ENCODE measurements around the gene ZNG1A.
"Not testable (repeated sequence)": the region's sequence is repeated elsewhere in the genome, so short reads cannot be mapped to it uniquely, and the experiment has no call there.

The ZNG1A gene

DNA sequence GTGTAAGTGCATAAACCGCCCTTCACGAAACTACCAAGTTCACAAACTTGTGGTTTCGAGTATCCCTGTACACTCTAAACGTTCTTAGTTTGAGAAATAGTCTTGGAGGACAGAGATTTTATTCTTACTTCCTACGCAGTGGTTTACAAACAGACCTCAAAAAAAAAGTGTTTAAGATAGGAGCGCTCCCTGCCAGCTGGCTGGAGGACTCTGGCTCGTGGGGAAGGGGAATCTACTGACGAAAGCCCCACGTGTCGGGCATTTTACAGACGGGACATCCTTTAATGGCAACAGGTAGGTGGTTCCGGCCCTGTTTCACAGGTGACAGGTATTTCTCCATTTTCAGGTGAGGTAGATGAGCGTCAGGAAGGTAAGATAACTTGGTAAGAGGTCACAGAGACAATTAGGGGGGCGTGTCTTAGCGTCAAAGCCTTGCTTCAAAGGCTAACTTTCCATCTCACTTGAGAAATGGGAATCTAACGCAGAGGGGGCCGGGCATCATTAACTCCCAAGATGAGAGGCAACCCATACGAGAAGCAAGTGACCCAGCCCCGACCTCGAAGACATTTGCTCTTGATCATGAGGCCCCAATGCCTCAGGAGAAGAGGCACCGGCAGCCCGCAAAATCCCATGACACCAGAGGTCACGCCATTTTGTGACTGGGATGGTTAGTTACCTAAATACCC lies 573 bp downstream of the ZNG1A start:
- DNase-seq (ENCODE audit: low spot score), result not testable (repeated sequence)

DNA sequence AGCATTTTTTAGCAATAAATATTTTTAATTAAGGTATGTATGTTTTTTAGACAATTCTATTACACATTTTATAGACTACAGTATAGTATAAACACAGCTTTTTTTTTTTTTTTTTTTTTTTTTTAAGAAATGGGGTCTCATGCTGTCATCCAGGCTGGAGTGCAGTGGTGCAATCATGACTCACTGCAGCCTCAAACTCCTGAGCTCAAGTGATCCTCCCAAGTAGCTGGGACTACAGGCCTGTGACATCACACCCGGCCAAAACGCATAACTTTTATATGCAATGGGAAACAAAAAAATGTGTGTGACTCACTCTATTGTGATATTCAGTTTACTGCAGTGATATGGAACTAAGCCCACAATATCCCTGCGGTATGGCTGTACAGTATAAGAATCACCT lies 9.1 kb downstream of the ZNG1A start:
- DNase-seq (ENCODE audit: low spot score), result not testable (repeated sequence)

GRCh38 chr9:159871-160270 lies 19.0 kb downstream of the ZNG1A start:
- DNase-seq (ENCODE audit: low spot score), result not testable (repeated sequence)

DNA sequence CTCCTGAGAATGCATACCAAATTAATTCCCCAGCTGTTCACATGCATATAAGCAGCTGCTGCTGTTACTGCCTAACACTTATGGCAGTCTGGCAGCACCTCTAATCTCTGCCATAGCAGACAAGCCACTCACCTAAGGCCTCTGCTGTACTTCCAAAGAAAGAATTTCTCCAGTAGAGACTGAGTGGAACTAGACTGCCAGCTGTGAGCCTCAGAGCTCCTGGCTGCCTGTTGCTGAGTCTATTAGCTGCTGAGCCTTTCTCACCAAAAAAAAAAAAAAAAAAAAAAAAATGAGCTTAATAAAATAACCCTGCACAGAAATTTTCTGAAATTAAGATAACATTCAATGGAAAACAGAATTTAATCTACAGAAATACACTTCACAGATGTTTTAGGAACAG lies 27.7 kb downstream of the ZNG1A start:
- not testable (repeated sequence) for DNase-seq (ENCODE audit: low spot score)

- DNase-seq (ENCODE audit: low spot score), result not testable (repeated sequence)
Measured at GRCh38 chr9:139880-140279, 39.0 kb downstream of the ZNG1A start.

DNA sequence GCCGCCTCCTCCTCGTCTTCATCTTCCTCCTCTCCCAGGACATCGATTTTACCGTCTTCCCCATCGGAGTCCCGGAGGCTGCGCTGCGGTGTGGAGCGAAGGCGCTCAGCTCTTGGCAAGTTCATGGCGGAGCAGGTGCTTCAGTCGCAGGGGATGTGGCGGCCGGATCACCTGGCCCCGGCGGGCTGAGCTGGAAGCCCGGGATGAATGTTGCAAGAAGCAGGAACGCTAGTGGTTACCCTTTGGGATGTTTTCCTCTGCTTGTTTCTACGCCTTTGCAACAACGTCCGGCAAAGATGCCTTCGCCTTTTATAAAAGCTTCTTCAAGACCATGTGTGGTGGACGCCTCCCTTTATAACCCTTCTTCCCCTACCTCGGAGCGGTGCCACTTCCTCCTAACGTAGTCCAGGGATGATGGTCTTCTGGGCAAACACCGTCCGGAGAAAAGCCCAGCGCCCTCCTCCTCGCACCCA lies 60.8 kb downstream of the ZNG1A start, which contains the start of gene FOXD4:
Gene FOXD4 (minus strand): TSS at position 423 of the 473 bp plus-strand sequence. CDS start 298 bp downstream, at position 125.
- not testable (repeated sequence) for DNase-seq (ENCODE audit: low spot score)

GRCh38 chr9:117144-117994 lies 61.5 kb downstream of the ZNG1A start:
- not testable (repeated sequence) for DNase-seq (ENCODE audit: low spot score)

DNA sequence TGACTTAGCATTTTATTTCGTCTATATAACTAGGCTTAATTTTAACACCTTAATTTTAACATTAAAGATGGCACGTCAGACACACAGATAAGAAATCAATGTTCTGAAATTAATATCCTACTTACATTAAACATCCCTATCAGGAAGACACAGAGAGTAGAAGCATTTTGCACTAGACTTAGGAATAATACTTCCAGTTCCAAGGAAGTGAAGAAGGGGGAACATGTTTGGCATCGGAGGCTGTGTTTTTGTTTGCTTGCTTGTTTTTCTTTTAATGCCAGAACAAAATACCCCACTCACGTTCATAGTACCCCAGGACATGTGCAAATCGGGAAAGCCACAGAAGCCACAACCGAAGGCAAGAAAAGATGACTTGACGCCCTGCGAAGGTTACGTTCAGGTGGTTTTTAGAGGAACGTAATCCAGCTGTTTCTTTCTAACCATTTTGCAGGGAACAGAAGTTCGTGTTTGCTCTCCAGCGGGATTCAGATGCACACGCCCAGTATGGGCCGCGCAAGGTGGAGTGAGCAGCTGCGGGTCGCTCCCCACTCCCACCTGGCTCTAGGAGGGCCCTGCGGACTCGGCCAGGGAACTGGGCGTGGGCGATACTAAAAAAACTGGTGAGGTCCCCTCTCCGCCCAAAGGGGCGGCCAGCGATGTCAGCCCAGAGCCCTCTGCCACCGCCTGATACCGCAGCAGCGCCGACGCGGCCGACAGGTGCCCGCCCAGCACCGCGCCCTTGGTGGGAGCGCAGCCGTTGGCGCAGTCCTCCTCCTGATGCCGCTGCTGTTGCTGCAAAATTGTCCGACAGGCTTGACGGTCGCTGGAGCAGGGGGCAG lies 62.4 kb downstream of the ZNG1A start:
- not testable (repeated sequence) for DNase-seq (ENCODE audit: low spot score)

DNA sequence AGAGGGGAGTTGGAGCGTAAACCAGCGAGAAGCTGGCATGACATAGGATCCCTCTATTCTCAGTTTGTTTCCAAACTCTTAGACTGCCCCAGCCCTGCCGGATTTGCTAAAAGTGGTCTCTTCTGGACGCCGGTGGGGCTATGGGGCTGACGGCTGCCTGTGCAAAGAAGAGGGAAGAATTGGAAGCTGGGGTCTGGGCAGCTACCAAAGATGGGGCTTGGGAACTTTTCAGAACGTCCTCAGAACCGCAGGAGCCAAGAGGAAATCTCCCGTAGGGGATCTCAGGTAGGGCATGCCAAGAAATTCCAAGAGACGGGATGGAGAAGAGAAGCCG lies 63.8 kb downstream of the ZNG1A start:
- DNase-seq (ENCODE audit: low spot score), result not testable (repeated sequence)

- not testable (repeated sequence) for DNase-seq (ENCODE audit: low spot score)
Measured at GRCh38 chr9:114267-115117, 64.4 kb downstream of the ZNG1A start.

DNA sequence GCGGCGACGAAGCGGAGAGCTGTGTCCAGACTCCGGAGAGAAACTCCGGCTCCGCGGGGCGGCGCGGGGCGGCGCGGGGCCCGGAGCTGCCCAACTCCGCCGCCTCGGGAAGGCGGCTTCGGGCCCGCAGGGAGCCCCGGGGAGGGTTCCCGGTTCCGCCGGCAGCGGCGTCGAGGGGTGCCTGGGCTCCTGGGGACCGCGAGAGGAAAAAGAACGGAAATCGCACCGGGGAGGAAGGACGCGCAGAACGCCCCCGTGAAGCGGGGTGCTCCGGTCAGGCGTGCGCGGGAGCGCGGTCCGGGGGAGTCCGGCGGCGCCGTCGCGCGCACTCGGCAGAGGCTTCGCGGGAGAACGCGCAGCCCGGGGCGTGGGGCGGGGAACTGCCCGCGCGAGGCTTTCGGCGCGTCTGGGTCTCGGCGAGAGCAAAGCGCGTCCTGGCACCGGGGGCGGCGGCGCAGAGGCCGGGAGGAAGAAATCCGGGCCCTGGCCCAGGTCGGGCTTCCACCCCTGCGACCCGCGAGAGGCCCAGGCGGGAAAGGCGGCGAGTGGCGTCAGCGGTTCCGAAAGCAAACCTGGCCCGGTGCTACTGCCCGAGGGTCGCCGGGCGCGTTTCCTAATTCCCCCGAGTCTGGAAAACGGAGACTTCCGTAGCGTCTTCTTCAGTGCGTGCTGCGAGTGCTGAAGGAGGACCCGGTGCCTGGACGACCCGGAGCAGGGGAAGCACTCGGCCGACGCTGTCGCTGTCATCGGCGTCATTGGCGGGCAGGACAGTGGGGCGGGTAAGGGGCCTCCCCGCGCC lies 65.2 kb downstream of the ZNG1A start:
- not testable (repeated sequence) for DNase-seq (ENCODE audit: low spot score)

DNA sequence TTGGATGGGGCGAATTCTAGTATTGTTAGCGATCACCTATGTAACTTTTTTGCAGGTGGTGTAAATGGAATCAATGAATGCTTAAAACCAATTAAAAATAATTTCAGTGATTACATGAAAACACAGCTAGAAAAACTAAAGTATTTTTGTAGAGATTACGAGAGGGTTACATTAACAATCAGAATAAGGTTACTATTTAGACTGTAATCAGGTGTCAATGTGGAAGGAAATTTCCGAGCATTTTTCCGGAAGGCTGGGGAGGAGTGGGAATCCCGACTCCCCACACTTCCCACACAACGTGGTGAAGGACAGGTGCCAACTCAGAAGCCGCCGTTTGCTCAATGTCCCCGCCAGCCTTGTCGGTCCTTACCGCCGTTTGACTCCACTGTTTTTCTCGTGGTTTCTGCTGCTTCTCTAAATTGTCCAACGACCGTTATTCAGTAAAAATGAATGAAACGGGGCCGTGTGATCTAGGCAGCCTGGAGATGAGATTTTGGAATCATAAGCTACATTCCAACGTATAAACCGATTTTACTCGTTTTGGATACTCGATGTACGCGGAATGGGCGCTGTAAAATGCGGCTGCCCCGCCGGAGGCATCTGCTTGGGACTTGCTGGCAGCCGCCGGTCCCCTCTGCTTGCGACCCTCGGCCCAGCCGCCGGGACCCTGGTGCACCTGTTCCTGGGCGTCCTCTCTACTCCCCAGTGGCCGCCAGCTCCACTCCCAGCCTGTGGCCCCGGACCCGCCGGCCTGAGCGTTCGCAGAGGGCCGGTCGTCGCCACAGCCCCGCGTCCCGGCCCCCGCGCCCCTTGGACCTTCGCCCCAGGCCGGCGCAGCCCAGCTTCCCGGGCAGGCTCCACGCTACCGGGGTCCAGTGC lies 66.0 kb downstream of the ZNG1A start:
- not testable (repeated sequence) for DNase-seq (ENCODE audit: low spot score)

DNA sequence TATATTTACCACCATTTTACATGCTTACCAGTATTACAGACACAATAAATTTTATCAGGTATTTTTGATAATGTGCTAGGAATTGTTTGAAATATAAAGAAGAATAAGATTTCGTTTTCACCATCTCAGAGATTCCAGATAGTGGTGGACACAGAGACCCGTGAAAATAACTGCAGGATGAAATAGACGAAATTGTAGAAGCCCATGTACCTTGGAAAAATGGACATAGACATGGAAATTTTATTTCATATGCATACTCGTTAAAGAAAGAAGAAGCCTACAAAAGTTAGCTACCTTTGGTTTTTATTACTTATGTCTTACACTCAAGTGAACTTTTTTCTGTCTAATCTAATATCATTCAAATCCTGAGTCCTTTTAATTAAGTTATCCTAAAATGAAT lies 68.2 kb downstream of the ZNG1A start:
- not testable (repeated sequence) for DNase-seq (ENCODE audit: low spot score)

DNA sequence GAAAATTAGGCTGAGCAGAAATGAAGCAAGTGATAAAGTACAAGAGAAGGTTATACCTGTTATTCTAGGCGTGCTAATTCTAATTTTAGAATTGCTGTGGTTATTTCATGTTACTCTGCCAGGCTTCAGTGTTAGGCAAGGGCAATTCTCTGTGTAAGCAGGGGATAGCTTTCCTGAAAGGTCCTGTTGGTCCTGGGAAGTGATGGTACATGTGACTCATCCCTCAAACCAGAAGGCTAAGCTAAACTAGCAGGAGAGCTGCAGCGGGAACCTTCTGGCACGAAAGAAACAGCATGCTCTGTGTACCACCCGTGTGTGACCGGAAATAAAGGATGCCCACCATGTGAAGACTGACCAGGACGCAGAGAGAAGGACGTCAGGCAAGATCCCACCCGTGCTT lies 69.3 kb downstream of the ZNG1A start:
- DNase-seq (ENCODE audit: low spot score), result not testable (repeated sequence)

DNA sequence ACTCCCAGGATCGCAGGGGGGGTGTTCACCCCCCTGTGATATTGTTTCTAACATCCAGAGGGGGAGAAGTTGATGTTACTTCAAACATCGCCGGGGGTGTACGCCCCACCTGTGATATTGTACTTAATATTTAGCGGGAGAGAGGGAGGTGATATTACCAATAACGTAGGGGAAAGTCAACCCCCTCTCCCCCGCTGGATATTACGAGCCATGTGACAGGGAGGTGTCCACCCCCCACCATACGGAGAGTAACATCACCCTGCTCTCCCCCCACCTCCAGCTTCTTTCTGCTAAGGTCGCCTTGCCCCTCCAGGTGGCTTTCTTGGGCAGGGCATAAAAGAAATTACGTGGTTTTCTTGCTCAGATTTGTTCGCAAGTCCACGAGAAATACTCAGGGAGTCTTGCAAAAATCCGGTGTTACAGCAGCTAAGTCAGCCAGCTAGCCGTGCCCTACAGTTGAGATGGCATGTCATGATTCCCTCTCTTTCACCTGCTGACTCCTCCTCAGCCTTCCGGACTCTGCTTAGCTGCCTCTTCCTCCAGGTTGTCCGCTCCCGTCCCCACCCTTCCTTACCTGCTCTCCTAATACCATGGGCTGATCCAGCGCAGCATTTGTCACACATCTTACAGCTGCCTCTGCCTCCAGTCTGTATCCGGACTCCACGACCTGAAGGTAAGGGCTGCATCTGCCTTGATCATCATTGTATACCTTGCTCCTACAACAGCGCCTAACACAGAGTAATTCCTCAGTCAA lies 69.9 kb downstream of the ZNG1A start:
- DNase-seq (ENCODE audit: low spot score), result not testable (repeated sequence)

DNA sequence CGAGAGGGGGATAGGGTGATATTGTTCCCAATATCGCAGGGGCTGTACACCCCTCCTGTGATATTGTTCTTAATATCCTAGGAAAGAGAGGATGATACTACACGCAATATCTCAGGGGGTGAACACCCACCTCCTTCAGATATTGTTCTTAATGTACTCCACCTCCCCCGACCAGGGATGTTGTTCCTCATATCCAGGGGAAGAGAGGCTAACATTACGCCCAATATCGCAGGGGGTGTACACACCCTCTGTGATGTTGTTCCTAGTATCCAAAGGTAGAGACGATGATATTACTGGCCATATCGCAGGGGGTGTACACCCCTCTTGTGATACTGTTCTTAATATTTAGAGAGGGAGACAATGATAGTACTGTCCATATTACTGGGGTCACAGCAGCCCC lies 72.9 kb downstream of the ZNG1A start:
- DNase-seq (ENCODE audit: low spot score), result not testable (repeated sequence)

- not testable (repeated sequence) for DNase-seq (ENCODE audit: low spot score)
Measured at GRCh38 chr9:100430-100829, 78.4 kb downstream of the ZNG1A start.

GRCh38 chr9:99867-100266 lies 79.0 kb downstream of the ZNG1A start:
- DNase-seq (ENCODE audit: low spot score), result not testable (repeated sequence)
